ENCODE results near the gene PNPLA5. TPM values are rescaled to one million over a fixed set of nuclear protein-coding genes. Genes with fewer than 3 reads are reported as not detected.

The PNPLA5 gene
- total and polyA plus RNA-seq, 2 of the 8 experiments (the other 6 are each of a cell fraction or from before 2014, with no cell fraction given): 3.9 to 6.8 TPM

DNA sequence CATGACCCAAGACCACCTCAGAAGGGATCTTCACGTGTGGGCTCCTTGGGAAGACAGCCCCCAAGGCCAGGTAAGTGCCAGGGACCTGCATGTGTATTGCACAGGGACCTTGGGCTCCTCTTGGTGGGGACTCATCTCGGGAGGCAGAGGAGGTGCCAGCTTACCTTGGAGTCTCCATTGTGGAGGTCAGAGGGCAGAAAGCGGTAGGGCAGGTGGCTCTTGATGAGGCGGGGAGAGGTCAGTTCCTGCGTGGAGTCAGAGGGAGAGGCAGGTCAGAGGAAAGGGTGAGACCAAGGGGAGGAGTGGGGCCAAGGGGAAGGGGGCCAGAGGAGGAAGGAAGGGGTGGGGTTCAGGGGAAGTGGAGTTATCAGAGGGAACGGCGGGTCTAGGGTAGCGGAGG, 52.0 kb downstream of the PNPLA5 start:
- no peaks in the 10 kb centered on the region for H3K27me3 ChIP-seq (replicated peaks in 1 of 4; ENCODE audit: control insufficient read depth in 3 of 4, extremely low read depth in 1 of 4, insufficient read depth in 3 of 4, low read length in 3 of 4)
- H3K18ac ChIP-seq (ENCODE audit: extremely low read depth, low read length): no peak overlapping the region
- no peak overlapping the region for H3K56ac ChIP-seq (replicated peaks; ENCODE audit: insufficient read length, low read depth, low read length)
- peaks cover 0 to 11% (median 1%) of the 10 kb centered on the region in 4 experiments; a peak in 5 of 8 replicates for H3K36me3 ChIP-seq (ENCODE audit: control insufficient read depth in 2 of 4, insufficient read depth in 4 of 4, low read length in 3 of 4)
- no peak overlapping the region for H3K14ac ChIP-seq (ENCODE audit: insufficient read length)
- H3K4me3 ChIP-seq (ENCODE audit: extremely low read depth in 1 of 4, insufficient read depth in 2 of 4, low read depth in 3 of 4, low read length in 4 of 4): no peak overlapping the region
- H3K27ac ChIP-seq (ENCODE audit: low read depth, low read length): no peak overlapping the region
- H4K20me1 ChIP-seq (replicated peaks in 1 of 2; ENCODE audit: control insufficient read depth in 1 of 2, insufficient read depth in 2 of 2, low read length in 2 of 2): peaks cover 12 to 19% of the 10 kb centered on the region in 2 experiments
- H2BK20ac ChIP-seq (ENCODE audit: low read length): no peak overlapping the region
- no peak overlapping the region for H2BK5ac ChIP-seq (ENCODE audit: low read depth, low read length)
- H4K5ac ChIP-seq (ENCODE audit: insufficient read length, low read depth, low read length): no peak overlapping the region
- POLR2A ChIA-PET (ENCODE audit: partially characterized antibody): no interaction called here
- FAIRE-seq: no peak
- H2AK5ac ChIP-seq (ENCODE audit: low read depth, low read length): no peak overlapping the region
- H2BK12ac ChIP-seq (ENCODE audit: low read depth, low read length): no peak overlapping the region
- no peaks in the 10 kb centered on the region for H3K9me3 ChIP-seq (ENCODE audit: insufficient read depth in 2 of 2, low read depth in 1 of 2, low read length in 1 of 2)
- H4K8ac ChIP-seq (ENCODE audit: extremely low read depth, insufficient read depth, low read length): no peak overlapping the region
- no peak overlapping the region for H4K91ac ChIP-seq (replicated peaks; ENCODE audit: insufficient read length, low read length)
- H3K79me1 ChIP-seq (ENCODE audit: low read depth, low read length): peaks cover 23% of the 10 kb centered on the region
- H2AFZ ChIP-seq (ENCODE audit: low read length): no peak overlapping the region
- H2BK15ac ChIP-seq (ENCODE audit: low read length): no peak overlapping the region
- no peak overlapping the region for H3K4ac ChIP-seq (replicated peaks; ENCODE audit: insufficient read length, low read depth, low read length)
- H3K9ac ChIP-seq (replicated peaks in 1 of 4; ENCODE audit: extremely low read depth in 1 of 4, low read depth in 3 of 4, low read length in 3 of 4): no peak overlapping the region
- peaks cover 0 to 6% (median 1%) of the 10 kb centered on the region in 4 experiments; a peak in 3 of 7 replicates for H3K4me1 ChIP-seq (replicated peaks in 1 of 4; ENCODE audit: control insufficient read depth in 3 of 4, insufficient read depth in 4 of 4, low read length in 3 of 4)
- TF ChIP-seq RFX5 (IDR thresholded peaks at IDR 0.05; ENCODE audit: borderline replicate concordance, low read depth, low read length): no peak
- TF ChIP-seq ASH2L (IDR thresholded peaks at IDR 0.05; ENCODE audit: low read length): no peak
- TF ChIP-seq EP300 (IDR thresholded peaks at IDR 0.05; ENCODE audit: borderline replicate concordance in 1 of 2, low read depth in 2 of 2, low read length in 2 of 2): no peak
- TF ChIP-seq BRCA1 (IDR thresholded peaks at IDR 0.05; ENCODE audit: low read depth, low read length): no peak
- no peak for TF ChIP-seq FOSL1 (IDR thresholded peaks at IDR 0.05; ENCODE audit: insufficient read depth, low read depth, low read length)
- TF ChIP-seq TAF1 (IDR thresholded peaks at IDR 0.05; ENCODE audit: low read depth, low read length): no peak
- TF ChIP-seq HDAC6 (IDR thresholded peaks at IDR 0.05; ENCODE audit: low read depth, low read length): no peak
- CTCF ChIA-PET (ENCODE audit: partially characterized antibody): interaction anchor here (1.1 kb wide), 1 partner anchor 64 kb away, joined by 4 read pairs; no protein-coding TSS in a partner anchor
- no peak overlapping the region for H3K4me2 ChIP-seq (ENCODE audit: insufficient read depth in 1 of 2, low read depth in 2 of 2, low read length in 2 of 2)
- H3K23me2 ChIP-seq (ENCODE audit: low read depth, low read length): no peaks in the 10 kb centered on the region
- no peak overlapping the region for H2BK120ac ChIP-seq (replicated peaks; ENCODE audit: low read depth, low read length)
- H3K79me2 ChIP-seq (ENCODE audit: control insufficient read depth in 1 of 2, insufficient read depth in 2 of 2, low read length in 2 of 2): peaks cover 0 to 22% of the 10 kb centered on the region in 2 experiments; a peak in 1 of 4 replicates
- no peak overlapping the region for H3K23ac ChIP-seq (ENCODE audit: insufficient read length)
- WGBS, 2 experiments (ENCODE audit: extremely low coverage in 1 of 2, insufficient coverage in 1 of 2, insufficient read length in 1 of 2, insufficient replicate concordance in 2 of 2, low coverage in 1 of 2, low lambda C conversion rate in 2 of 2, missing lambda C conversion rate in 1 of 2): 85% methylated on average over 5 of the region's 8 CpGs; no CpG with 5 or more reads in 1 of the 2 experiments
- DNase-seq (ENCODE audit: low read depth in 1 of 2, low spot score in 2 of 2): no peak
